CD4-positive, alpha-beta T cell treated with Interleukin-21 for 1 hour (primary cell): ENCODE measurements around the gene SOAT2.
A peak's percentile ranks its signal among the peaks of the same experiment; 100 is the strongest.
"Not testable (repeated sequence)": the region's sequence is repeated elsewhere in the genome, so short reads cannot be mapped to it uniquely, and the experiment has no call there.

Experiments used
- DNase-seq: peaks from one replicate; pipeline ENCODE4 v3.0.0-alpha.2; 2020

Gene SOAT2

DNA sequence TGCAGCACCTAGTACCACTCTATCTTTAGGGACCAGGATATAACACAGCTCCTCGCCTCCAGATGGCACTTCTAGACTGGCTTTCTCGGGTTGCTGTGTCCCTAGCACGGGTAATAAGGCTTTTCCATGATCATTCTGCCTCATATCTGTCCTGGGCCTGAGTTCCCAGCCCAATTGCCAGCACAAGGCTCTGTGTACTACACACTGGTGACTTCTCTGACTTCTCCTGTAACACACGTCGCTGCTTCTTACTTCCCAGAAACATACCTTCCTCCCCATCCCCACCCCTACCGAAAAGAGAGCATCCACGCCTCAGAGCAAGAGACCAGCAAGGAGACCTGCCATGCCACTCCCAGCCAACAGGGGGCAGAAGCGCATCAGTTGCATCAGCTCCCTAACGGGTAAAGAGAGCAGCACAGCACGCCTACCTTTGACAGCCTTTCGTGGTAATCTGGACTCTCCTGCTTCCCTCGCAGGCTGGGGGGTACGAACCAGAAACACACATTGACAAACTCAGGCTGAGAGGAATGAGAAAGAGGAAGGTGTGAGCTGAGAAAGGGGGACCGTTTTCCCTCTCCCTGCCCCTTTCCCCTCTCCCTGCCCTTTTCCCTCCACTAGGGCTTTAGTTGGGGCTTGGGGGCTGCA lies 56.0 kb downstream of the SOAT2 start:
- DNase-seq = peak; percentile 91

DNA sequence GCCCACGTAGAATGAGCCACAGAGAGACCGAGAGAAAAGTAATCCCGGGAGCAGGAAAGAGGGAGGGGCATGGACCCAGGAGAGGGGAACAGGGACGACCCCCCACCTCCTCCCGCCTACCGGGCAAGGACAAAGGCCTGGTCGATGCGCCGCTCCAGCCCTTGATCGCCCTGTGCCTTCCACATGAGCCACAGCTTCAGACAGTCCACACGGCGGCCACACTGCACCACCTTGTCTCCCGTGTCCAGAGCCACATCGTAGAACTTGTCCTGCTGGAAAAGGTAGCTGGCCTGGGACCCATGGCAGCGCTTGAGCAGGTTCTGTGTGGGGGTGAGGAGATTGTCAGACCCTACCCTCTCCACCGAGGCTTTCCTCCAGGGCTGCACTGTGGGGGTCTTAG lies 56.7 kb downstream of the SOAT2 start:
- DNase-seq = no peak

DNA sequence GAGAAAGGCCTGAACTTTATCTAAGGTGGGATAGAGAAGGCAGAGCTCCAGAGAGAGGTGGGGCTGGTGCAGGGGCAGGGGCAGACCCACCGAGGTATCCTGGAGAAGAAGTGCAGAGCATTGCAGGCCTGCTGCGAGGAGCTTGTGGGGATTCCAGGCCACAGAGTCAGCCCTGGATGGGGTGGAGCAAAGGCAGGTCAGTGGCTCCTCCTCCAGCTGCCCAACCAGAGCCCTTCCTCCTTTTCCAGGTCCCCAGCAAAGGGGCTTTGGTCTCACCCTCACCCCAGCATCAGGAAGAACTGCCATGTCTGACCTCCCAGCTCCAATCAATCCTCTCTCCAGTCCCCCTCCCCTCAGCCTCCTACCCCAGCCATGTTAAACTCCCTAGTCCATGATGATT lies 57.4 kb downstream of the SOAT2 start:
- DNase-seq = no peak

- no peak for DNase-seq
Observed at GRCh38 chr12:53161119-53161911, 58.0 kb downstream of the SOAT2 start.

GRCh38 chr12:53163008-53163407 lies 59.7 kb downstream of the SOAT2 start:
- DNase-seq = not testable (repeated sequence)

DNA sequence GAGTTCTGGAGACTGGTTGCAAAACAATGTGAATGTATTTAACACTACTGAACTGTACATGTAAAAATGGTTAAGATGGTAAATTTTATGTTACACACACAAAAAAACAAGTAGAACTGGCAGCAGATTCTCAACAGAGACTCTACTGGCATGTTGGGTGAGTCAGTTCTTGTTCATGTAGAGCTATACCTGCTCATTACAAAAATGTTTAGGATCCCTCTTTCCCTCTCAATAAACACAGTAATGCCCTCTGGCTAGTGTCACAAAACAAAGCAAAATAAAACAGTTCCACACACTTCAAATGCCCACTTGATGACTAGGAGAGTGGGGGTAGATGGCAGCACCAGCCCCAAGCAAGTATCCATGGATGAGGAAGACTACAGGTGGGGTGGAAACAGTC lies 63.6 kb downstream of the SOAT2 start:
- no peak for DNase-seq

GRCh38 chr12:53169644-53170043 lies 66.4 kb downstream of the SOAT2 start:
- no peak for DNase-seq

DNA sequence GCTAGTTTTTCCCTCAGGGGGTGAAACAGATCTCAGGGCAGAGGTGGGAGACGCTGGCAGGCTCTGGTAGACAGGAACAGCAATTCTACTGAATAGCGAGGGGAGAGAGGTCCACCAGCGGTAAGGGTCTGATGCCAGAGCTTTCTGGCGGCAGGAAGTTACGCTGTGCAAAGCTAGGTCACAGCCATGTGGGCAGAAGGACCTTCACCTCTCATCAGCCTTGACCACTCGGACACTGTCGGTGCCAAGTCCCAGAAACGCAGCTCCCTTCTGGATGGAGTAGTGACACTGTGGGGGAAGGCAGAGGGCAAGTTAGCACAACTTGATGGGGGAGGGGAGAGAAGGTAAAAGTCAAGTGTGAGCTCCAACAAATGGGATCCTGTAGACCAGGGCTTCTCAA lies 66.9 kb downstream of the SOAT2 start:
- DNase-seq = no peak

DNA sequence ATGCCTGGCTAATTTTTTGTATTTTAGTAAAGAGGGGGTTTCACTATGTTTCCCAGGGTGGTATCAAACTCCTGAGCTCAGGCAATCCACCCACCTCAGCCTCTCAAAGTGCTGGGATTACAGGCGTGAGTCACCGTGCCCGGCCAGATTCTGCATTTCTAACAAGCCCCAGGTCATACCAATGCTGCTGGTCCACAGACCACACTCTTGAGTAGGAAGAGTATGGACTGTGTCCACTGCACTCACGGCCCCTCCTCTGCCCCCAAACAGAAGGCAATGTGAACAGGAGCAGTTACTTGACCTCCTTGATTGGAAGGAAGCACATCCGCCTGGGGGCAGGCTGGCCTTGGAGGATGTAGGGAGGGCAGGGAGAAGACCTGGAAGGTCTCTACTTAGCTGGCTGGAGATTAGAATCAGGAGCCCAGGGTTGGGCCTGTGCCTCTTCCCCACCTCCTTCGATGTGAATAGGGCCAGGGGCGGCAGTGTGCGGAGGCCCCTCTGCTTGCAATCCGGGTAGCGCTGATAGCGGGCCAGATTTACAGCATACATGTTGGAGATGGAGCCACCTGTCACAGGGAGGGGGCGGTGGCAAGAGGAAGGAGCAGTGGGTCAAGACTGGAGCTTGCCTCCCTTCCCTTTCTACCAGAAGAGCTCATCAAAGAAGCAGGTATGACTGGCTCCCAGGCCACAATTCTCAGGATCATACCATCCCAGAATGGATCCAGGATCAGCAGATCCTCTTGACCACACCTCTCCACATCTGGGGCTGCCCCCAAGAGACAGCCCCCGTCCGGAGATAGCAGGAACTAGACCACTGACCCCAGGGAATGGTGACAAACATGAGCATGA lies 67.8 kb downstream of the SOAT2 start:
- no peak for DNase-seq

- no peak for DNase-seq
Observed at GRCh38 chr12:53171725-53172329, 68.5 kb downstream of the SOAT2 start.

GRCh38 chr12:53172352-53172751 lies 69.1 kb downstream of the SOAT2 start:
- DNase-seq = no peak

DNA sequence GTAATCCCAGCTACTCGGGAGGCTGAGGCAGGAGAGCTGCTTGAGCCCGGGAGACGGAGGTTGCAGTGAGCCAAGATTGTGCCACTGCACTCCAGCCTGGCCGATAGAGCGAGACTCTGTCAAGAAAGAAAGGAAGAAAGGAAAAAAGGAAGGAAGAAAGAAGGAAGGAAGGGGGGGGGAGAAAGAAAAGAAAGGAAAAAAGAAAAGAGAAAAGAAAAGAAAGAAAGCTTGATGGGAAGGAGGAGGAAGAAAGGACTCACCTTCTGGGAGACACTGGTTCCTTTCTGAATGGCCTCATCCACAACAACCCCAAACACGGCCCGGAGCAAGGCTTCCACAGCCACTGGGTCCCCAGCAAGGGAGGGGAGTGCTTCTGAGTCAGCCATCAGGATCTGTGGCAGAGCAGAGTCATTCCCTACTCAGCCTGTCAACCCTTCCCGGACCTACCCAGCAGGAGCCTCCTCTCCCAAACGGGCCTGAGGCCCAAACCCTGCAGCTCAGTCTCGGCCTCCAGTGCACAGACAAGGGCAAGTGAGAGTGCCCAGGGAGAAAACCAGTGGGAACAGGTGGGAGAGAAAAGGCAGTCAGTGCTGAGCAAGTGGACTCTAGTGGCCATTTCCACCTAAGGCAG lies 69.9 kb downstream of the SOAT2 start:
- DNase-seq = no peak
